HL-60/S4 treated with retinoic acid at 250 ng/mL for 4 days and 3 days (cell line): ENCODE measurements around the gene SPAG8.

Experiments used
- in situ Hi-C: fragments of 300-500 bp; cut with MboI; formaldehyde crosslinking; loops from 2 replicates; pipeline ENCODE4 v1.7.0; 2022; ENCODE audit warnings: low sequenced_read_pairs

Gene SPAG8

GRCh38 chr9:35812025-35812602 is at the start of gene SPAG8:
SPAG8 (minus strand) TSS chr9:35812262; CDS start chr9:35812147, 115 bp downstream.
- in situ Hi-C loops = no loop called here

GRCh38 chr9:35861161-35861897 is 49.3 kb upstream of the SPAG8 start:
- in situ Hi-C loops = no loop called here

GRCh38 chr9:35859990-35860339 is 47.9 kb upstream of the SPAG8 start:
- in situ Hi-C loops = no loop called here

- in situ Hi-C loops = no loop called here
These were observed 47.4 kb upstream of the SPAG8 start for GRCh38 chr9:35859310-35859989.

- in situ Hi-C loops = no loop called here
These were observed 46.4 kb upstream of the SPAG8 start for GRCh38 chr9:35858458-35858857.

- in situ Hi-C loops = no loop called here
These were observed 44.8 kb upstream of the SPAG8 start for GRCh38 chr9:35856882-35857281.

GRCh38 chr9:35856206-35856605 is 44.1 kb upstream of the SPAG8 start:
- in situ Hi-C loops = no loop called here

GRCh38 chr9:35854091-35854762 is 42.2 kb upstream of the SPAG8 start:
- in situ Hi-C loops = no loop called here

GRCh38 chr9:35852876-35853865 is 41.1 kb upstream of the SPAG8 start:
- in situ Hi-C loops = no loop called here

- in situ Hi-C loops = no loop called here
These were observed 40.3 kb upstream of the SPAG8 start for GRCh38 chr9:35852267-35852815.

- in situ Hi-C loops = no loop called here
These were observed 35.9 kb upstream of the SPAG8 start for GRCh38 chr9:35847792-35848572.

GRCh38 chr9:35845824-35846771 is 34.0 kb upstream of the SPAG8 start:
- in situ Hi-C loops = no loop called here

- in situ Hi-C loops = no loop called here
These were observed 32.7 kb upstream of the SPAG8 start for GRCh38 chr9:35844628-35845270.

GRCh38 chr9:35842795-35843194 is 30.7 kb upstream of the SPAG8 start:
- in situ Hi-C loops = no loop called here

- in situ Hi-C loops = no loop called here
These were observed 30.1 kb upstream of the SPAG8 start for GRCh38 chr9:35842020-35842745.

GRCh38 chr9:35841645-35841900 is 29.5 kb upstream of the SPAG8 start:
- in situ Hi-C loops = no loop called here

GRCh38 chr9:35840881-35841644 is 29.0 kb upstream of the SPAG8 start:
- in situ Hi-C loops = no loop called here
